Measurements from ENCODE around the gene USP54. TPM values are rescaled to one million over a fixed set of nuclear protein-coding genes. Genes with fewer than 3 reads are reported as not detected.

Gene USP54
- total and polyA plus RNA-seq, 2 donors (not counting 3 experiments of a cell fraction or from before 2014, with no cell fraction given): 9.3 to 14.2 TPM

DNA sequence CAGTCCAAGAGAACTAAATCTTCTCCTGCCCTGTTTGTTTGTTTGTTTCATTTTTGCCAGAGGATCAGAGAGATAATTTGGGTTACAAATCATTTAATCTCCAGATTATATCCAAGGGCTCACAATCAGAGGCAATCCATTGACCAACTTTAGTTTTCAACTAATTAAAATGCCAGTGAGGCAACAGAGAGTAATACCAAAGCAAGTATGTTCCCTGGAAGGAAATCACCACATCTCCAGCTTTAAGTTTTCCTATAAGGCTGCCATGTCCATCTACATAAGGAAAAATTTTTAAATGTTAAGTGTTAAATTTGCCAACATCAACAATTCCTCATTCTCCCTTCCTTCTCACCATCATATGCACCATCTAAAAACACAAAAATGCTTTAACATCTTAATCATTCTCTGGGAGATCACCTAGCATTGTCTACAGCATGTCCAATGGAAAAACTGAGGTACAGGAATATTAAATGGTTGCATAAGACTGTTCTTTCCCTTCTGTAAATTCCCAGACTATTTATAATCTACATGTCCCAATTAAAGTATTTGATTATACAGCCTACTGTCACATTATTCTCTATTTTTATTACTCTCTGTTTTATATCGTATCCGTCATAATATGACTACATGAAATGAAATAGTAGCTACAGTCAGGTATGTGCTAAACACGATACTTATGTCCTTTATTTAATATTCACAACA lies 14.1 kb downstream of the USP54 start:
- no peaks in the 10 kb centered on the region for H3K36me3 ChIP-seq (ENCODE audit: control insufficient read depth in 2 of 2, extremely low read depth in 1 of 2, insufficient read depth in 2 of 2, low read length in 2 of 2)
- POLR2A ChIA-PET: no interaction called here
- CTCF ChIA-PET: interaction anchor here (0.5 to 1.4 kb wide), 3 partner anchors 14 to 1703 kb away, joined by 3 to 4 read pairs (median 3); partner anchors contain the start of gene USP54
- TF ChIP-seq POLR2AphosphoS5 (IDR thresholded peaks at IDR 0.05; ENCODE audit: insufficient read depth, low read depth, low read length): no peak
- TF ChIP-seq, protein P1, sequence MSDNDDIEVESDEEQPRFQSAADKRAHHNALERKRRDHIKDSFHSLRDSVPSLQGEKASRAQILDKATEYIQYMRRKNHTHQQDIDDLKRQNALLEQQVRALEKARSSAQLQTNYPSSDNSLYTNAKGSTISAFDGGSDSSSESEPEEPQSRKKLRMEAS (IDR thresholded peaks at IDR 0.05; ENCODE audit: insufficient read depth, insufficient read length): no peak
- no peak for TF ChIP-seq MYC (IDR thresholded peaks at IDR 0.05; ENCODE audit: low read depth, low read length)
- TF ChIP-seq POLR2A (IDR thresholded peaks at IDR 0.05; ENCODE audit: low read depth, low read length): no peak
- H2AFZ ChIP-seq (ENCODE audit: low read depth, low read length): no peak overlapping the region
- intact Hi-C loops (cut with micrococcal nuclease): no loop called here
- H3K9me1 ChIP-seq (replicated peaks; ENCODE audit: control insufficient read depth, extremely low read depth, insufficient read depth, low read length): no peaks in the 10 kb centered on the region
- no peaks in the 10 kb centered on the region for H3K9me3 ChIP-seq (replicated peaks; ENCODE audit: control insufficient read depth, insufficient read depth, low read length)
- no peaks in the 10 kb centered on the region for H4K20me1 ChIP-seq (replicated peaks; ENCODE audit: control insufficient read depth, extremely low read depth, insufficient read depth, low read length)
- FAIRE-seq (no peak), DNase-seq (ENCODE audit: low read depth, low spot score) (no peak)
- peaks cover 3% of the 10 kb centered on the region in 2 experiments for H3K27me3 ChIP-seq (ENCODE audit: control insufficient read depth in 2 of 2, insufficient read depth in 2 of 2, low read length in 2 of 2)
- no TSS peak for BruUV-seq (replicated peaks)
- no peaks in the 10 kb centered on the region for H3K4me1 ChIP-seq (ENCODE audit: control insufficient read depth, extremely low read depth, insufficient read depth, low read length)
- H3K4me3 ChIP-seq (replicated peaks in 1 of 3; ENCODE audit: insufficient read depth in 1 of 3, low read depth in 1 of 3, low read length in 3 of 3): no peak overlapping the region
- no peak overlapping the region for H3K4me2 ChIP-seq (ENCODE audit: insufficient read depth, low read length)
- dilution Hi-C loops (cut with MboI; ENCODE audit: extremely low pct_ligation_motif_present, low sequenced_read_pairs): no loop called here
- H3K9ac ChIP-seq (replicated peaks; ENCODE audit: extremely low read depth, insufficient read depth, low read length): no peak overlapping the region
- no peaks in the 10 kb centered on the region for H3K79me2 ChIP-seq (ENCODE audit: control insufficient read depth, insufficient read depth, low read length)
- no peak overlapping the region for H3K27ac ChIP-seq (ENCODE audit: insufficient read depth, low read depth, low read length)

DNA sequence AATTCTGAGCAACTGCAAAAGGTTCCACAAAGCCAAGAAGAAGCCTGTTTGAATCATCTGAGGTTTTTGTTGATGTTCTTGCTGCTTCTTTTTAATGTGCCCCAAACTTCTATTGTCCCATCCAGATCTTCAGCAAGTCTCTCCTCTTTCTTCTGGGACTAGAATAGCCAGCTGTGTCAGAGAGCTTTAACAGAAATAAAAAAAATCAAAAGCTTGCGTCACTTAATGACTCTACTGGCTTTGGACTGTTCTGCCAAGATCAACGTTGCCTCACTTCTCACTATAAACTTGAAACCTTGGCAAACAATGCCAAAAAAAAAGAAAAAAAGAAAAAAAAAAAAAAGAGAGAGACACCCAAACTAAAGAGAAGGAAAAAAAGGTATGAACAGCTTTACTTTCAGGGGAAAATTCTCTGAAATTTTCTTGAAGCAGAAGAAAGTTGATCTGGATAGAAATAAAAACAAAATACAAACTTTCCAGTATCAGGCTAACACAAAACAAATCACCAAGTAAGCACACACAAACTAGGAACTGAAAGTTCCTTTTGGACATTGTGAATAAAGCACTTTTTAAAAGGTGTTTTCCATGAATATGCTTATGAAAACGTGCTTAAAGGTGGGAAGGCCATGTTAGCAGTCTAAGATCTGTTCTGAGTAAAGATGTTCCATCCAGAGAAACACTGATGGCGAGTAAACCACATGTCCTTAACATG lies 14.8 kb downstream of the USP54 start:
- H4K20me1 ChIP-seq (replicated peaks; ENCODE audit: control insufficient read depth, extremely low read depth, insufficient read depth, low read length): no peaks in the 10 kb centered on the region
- no TSS peak for BruUV-seq (replicated peaks)
- no peak overlapping the region for H3K4me3 ChIP-seq (replicated peaks in 1 of 3; ENCODE audit: insufficient read depth in 1 of 3, low read depth in 1 of 3, low read length in 3 of 3)
- no peak overlapping the region for H3K9ac ChIP-seq (replicated peaks; ENCODE audit: extremely low read depth, insufficient read depth, low read length)
- intact Hi-C loops (cut with micrococcal nuclease): no loop called here
- H3K9me1 ChIP-seq (replicated peaks; ENCODE audit: control insufficient read depth, extremely low read depth, insufficient read depth, low read length): no peaks in the 10 kb centered on the region
- ChIA-PET CTCF (interaction anchor here (0.7 kb wide), 1 partner anchor 15 kb away, joined by 3 read pairs; no protein-coding TSS in a partner anchor), POLR2A (no interaction called here)
- H3K4me2 ChIP-seq (ENCODE audit: insufficient read depth, low read length): no peak overlapping the region
- no peaks in the 10 kb centered on the region for H3K4me1 ChIP-seq (ENCODE audit: control insufficient read depth, extremely low read depth, insufficient read depth, low read length)
- H3K27me3 ChIP-seq (ENCODE audit: control insufficient read depth in 2 of 2, insufficient read depth in 2 of 2, low read length in 2 of 2): no peaks in the 10 kb centered on the region
- H3K27ac ChIP-seq (ENCODE audit: insufficient read depth, low read depth, low read length): no peak overlapping the region
- no peaks in the 10 kb centered on the region for H3K36me3 ChIP-seq (ENCODE audit: control insufficient read depth in 2 of 2, extremely low read depth in 1 of 2, insufficient read depth in 2 of 2, low read length in 2 of 2)
- no peaks in the 10 kb centered on the region for H3K9me3 ChIP-seq (replicated peaks; ENCODE audit: control insufficient read depth, insufficient read depth, low read length)
- no peaks in the 10 kb centered on the region for H3K79me2 ChIP-seq (ENCODE audit: control insufficient read depth, insufficient read depth, low read length)
- TF ChIP-seq FOS (IDR thresholded peaks at IDR 0.05; ENCODE audit: borderline replicate concordance, insufficient read depth, low read length) (no peak), JUN (IDR thresholded peaks at IDR 0.05; ENCODE audit: borderline replicate concordance, insufficient read depth, insufficient read length, low read depth) (no peak), POLR2AphosphoS5 (IDR thresholded peaks at IDR 0.05; ENCODE audit: insufficient read depth, low read depth, low read length) (no peak), EZH2 (IDR thresholded peaks at IDR 0.05; ENCODE audit: borderline replicate concordance, low read depth, low read length, severe bottlenecking) (no peak), MYC (IDR thresholded peaks at IDR 0.05; ENCODE audit: low read depth, low read length) (no peak), POLR2A (IDR thresholded peaks at IDR 0.05; ENCODE audit: low read depth, low read length) (no peak), GATA2 (IDR thresholded peaks at IDR 0.05; ENCODE audit: insufficient read depth, insufficient read length, low read depth, low read length) (no peak)
- TF ChIP-seq, protein P1 (IDR thresholded peaks at IDR 0.05; ENCODE audit: insufficient read depth, insufficient read length): no peak
- TF ChIP-seq, protein P2, sequence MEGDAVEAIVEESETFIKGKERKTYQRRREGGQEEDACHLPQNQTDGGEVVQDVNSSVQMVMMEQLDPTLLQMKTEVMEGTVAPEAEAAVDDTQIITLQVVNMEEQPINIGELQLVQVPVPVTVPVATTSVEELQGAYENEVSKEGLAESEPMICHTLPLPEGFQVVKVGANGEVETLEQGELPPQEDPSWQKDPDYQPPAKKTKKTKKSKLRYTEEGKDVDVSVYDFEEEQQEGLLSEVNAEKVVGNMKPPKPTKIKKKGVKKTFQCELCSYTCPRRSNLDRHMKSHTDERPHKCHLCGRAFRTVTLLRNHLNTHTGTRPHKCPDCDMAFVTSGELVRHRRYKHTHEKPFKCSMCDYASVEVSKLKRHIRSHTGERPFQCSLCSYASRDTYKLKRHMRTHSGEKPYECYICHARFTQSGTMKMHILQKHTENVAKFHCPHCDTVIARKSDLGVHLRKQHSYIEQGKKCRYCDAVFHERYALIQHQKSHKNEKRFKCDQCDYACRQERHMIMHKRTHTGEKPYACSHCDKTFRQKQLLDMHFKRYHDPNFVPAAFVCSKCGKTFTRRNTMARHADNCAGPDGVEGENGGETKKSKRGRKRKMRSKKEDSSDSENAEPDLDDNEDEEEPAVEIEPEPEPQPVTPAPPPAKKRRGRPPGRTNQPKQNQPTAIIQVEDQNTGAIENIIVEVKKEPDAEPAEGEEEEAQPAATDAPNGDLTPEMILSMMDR (IDR thresholded peaks at IDR 0.05; ENCODE audit: extremely low read depth in 1 of 2, insufficient read depth in 1 of 2, low read depth in 1 of 2, low read length in 2 of 2): no peak
- H2AFZ ChIP-seq (ENCODE audit: low read depth, low read length): no peak overlapping the region
- no peak for FAIRE-seq
- dilution Hi-C loops (cut with MboI; ENCODE audit: extremely low pct_ligation_motif_present, low sequenced_read_pairs): no loop called here
- peak; percentile 44 for DNase-seq (ENCODE audit: low read depth, low spot score)

Measured in endothelial cell of umbilical vein (primary cell).